ENCODE data around the gene FBXO8. TPM values are rescaled to one million over a fixed set of nuclear protein-coding genes. Genes with fewer than 3 reads are reported as not detected.

The FBXO8 gene
- total and polyA plus RNA-seq, 8 donors = 24.9 to 32.3 (median 26.8) TPM

DNA sequence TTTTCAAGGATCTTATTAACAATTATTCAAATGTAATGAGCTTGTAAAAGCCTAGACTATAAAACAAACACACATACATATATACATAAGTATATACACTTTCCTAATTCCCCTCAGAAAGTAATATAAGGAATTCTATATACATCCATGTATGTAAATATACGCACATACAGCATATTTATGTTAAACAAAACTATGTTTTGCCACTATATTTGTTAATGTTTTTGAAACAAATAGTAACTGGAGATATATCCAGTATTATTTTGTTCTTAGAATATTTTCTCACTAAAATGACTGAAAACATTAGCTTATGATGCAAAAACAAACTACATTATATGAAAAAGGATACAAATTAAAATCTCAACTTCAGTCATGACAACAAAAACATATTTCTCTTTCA, 85.1 kb downstream of the FBXO8 start:
- intact Hi-C loops (cut with DNase I) = no loop called here
- Histone ChIP-seq H3K4me1 (no peaks in the 10 kb centered on the region), H3K4me3 (no peak overlapping the region), H3K27me3 (peaks cover 11 to 45% of the 10 kb centered on the region in 2 donors), H3K36me3 (no peaks in the 10 kb centered on the region), H3K27ac (no peak overlapping the region), H3K9me3 (no peaks in the 10 kb centered on the region)
- TF ChIP-seq, protein P1, sequence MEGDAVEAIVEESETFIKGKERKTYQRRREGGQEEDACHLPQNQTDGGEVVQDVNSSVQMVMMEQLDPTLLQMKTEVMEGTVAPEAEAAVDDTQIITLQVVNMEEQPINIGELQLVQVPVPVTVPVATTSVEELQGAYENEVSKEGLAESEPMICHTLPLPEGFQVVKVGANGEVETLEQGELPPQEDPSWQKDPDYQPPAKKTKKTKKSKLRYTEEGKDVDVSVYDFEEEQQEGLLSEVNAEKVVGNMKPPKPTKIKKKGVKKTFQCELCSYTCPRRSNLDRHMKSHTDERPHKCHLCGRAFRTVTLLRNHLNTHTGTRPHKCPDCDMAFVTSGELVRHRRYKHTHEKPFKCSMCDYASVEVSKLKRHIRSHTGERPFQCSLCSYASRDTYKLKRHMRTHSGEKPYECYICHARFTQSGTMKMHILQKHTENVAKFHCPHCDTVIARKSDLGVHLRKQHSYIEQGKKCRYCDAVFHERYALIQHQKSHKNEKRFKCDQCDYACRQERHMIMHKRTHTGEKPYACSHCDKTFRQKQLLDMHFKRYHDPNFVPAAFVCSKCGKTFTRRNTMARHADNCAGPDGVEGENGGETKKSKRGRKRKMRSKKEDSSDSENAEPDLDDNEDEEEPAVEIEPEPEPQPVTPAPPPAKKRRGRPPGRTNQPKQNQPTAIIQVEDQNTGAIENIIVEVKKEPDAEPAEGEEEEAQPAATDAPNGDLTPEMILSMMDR (IDR thresholded peaks at IDR 0.05) = no peak
- no peak for ATAC-seq
- no peak for DNase-seq

DNA sequence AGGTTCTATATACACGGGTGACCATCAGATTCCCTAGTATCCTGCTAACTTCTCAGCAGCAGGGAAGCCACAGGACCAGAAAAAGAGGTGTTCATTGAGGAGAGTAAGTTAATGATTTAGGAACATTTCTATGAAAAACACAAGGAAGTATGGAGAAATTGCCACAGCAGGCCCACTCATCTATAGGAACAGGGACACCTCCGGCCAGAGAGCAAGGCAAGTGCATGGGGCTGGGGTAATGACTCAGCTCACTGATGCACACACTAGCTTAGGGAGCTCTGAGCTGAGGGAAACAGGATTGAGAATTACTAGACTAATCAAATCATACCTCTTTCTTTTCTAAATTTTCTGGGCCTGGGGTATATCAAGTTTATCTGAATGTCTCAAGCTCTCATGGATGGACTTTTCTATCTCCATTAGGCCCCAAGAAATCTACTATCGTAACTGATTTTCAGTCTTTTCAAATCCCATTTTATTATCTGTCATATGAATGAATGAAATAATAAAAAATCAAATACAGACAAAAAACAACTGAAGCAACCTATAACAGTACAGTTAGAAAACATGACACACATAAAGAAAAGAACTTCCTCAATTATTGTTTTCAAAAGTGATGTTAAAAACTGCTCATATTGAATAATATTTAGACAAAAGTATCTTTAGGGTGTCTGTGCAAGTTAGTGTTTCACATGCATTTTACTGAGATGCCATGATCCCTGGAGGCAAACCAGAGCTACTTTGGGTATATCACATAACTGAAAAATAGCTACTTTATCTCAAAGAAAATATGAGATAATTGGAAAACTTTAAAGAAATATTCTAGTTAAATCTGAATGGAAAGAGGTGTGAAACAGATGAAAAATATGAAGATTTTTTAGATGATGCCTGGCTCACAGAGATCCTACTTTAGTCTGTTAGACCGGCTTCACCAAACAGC, 89.8 kb downstream of the FBXO8 start:
- no peak overlapping the region for H3K27ac ChIP-seq
- no peak for DNase-seq

DNA sequence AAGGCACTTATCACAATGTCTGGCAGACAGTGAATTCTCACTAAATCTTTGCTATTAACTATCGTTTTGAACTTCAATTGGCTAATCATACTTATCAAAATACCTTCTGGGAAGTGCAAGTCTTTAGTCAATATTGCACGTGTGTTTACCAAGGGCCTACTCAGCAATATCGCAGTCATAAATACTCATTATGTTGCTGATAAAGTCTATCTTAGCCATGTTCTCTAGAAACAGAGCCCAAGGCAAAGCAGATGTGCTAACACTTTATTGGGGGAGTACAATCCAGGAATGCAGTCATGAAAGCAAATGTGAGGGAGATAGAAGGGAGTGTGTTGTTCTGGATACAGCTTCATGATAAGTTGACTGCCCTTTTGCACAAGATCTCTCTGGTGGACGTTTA, 90.5 kb downstream of the FBXO8 start:
- intact Hi-C loops (cut with DNase I) = no loop called here
- Histone ChIP-seq H3K36me3 (no peaks in the 10 kb centered on the region), H3K27me3 (no peaks in the 10 kb centered on the region), H3K4me3 (no peak overlapping the region), H3K9me3 (no peaks in the 10 kb centered on the region), H3K4me1 (no peaks in the 10 kb centered on the region), H3K27ac (no peak overlapping the region)
- no peak for DNase-seq
- no peak for ATAC-seq
- TF ChIP-seq, protein P1 (IDR thresholded peaks at IDR 0.05) = no peak

More for the DNA sequence above, 89.8 kb downstream of the FBXO8 start:
- ATAC-seq = no peak
- H3K9me3 ChIP-seq = no peaks in the 10 kb centered on the region
- H3K4me3 ChIP-seq = no peak overlapping the region
- H3K27me3 ChIP-seq = peaks cover 0 to under 1% of the 10 kb centered on the region in 2 donors
- H3K4me1 ChIP-seq = no peaks in the 10 kb centered on the region
- no peaks in the 10 kb centered on the region for H3K36me3 ChIP-seq
- intact Hi-C loops (cut with DNase I) = no loop called here
- TF ChIP-seq, protein P1 (IDR thresholded peaks at IDR 0.05) = no peak

DNA sequence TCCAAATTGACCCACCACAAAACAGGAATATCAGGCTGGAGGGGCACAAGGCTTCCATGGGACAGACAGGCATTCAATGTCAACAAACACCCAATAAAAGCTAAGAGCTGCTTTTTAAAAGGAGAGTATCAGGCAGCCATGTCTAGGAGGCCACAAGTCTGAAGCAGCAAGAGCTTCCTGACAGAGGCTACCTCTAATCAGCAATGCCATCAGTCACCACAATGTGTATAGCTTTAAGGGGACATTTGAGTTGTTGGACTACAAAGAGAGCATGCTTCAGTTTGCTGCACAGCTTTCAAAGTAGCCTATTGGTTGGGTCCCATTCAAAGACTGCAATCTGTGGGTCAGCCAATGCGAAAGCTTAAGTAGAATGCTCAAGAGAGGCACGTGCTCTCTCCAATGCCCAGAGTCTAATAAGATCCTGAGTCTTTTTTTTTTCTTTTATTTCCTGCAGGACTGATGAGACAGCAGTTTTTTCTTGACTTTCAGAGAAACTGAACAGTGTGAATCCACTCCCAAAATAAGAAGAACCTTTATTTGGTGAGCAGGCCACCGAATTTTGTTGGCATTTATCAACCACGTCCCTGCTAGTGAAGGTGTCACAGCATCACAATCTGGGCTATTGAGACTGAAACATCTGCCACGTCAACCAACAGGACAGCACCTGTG, 92.5 kb downstream of the FBXO8 start:
- Histone ChIP-seq H3K27ac (no peak overlapping the region), H3K9me3 (no peaks in the 10 kb centered on the region), H3K4me1 (no peaks in the 10 kb centered on the region), H3K27me3 (no peaks in the 10 kb centered on the region), H3K36me3 (no peaks in the 10 kb centered on the region), H3K4me3 (no peak overlapping the region)
- intact Hi-C loops (cut with DNase I) = no loop called here
- TF ChIP-seq, protein P1 (IDR thresholded peaks at IDR 0.05) = no peak
- DNase-seq (no peak), ATAC-seq (no peak)

DNA sequence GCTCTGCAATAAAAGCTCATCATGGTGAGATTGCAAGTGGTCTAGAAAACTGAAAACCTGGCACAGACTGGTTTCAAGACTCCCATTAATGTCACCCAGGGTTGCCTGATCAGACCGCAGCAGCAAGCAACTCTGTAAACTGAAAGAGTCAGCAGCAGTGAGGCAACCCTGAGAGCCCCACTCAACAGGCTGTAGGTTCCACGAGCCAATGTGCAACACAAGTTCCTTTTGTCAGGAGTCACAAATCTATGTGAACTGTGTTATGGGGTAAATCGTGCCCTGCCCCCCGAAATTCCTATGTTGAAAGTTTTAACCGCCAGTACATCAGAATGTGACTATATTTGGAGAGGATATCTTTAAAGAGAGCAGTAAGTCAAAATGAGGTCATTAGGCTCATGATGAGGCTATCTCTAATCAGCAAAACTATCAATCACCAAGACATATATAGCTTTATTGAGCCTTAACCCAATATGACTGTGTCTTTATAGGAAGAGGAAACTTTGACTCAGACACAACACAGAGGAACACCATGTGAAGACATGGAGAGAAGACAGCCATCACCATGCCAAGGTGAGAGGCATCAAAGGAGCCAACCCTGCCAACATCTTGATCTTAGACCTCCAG, 94.0 kb downstream of the FBXO8 start:
- H3K9me3 ChIP-seq = no peaks in the 10 kb centered on the region
- H3K27me3 ChIP-seq = peaks cover 0 to 5% of the 10 kb centered on the region in 2 donors
- no peak overlapping the region for H3K4me3 ChIP-seq
- intact Hi-C loops (cut with DNase I) = no loop called here
- no peaks in the 10 kb centered on the region for H3K4me1 ChIP-seq
- ATAC-seq = no peak
- H3K27ac ChIP-seq = no peak overlapping the region
- H3K36me3 ChIP-seq = no peaks in the 10 kb centered on the region
- no peak for DNase-seq
- TF ChIP-seq, protein P1 (IDR thresholded peaks at IDR 0.05) = no peak

Data from left lung (tissue), 10 donors.